ENCODE results near the gene CEACAM4. TPM values are rescaled to one million over a fixed set of nuclear protein-coding genes. Genes with fewer than 3 reads are reported as not detected.

Gene CEACAM4
- total RNA-seq, 1 experiment from 2014 or later, result not detected

GRCh38 chr19:41615207-41615606 lies 11.7 kb downstream of the CEACAM4 start:
- ChIA-PET POLR2A (no interaction called here), CTCF (no interaction called here), RAD21 (ENCODE audit: low non-redundant PET in 1 of 2, low total read pairs in 2 of 2, uncharacterized antibody in 2 of 2, unreplicated experiment in 2 of 2) (no interaction called here)
- Histone ChIP-seq H3K27ac (ENCODE audit: low read depth, low read length) (no peak overlapping the region), H3K27me3 (ENCODE audit: insufficient read depth, low read length) (peaks cover 37% of the 10 kb centered on the region), H3K9me2 (ENCODE audit: insufficient read depth) (no peaks in the 10 kb centered on the region), H3K4me2 (ENCODE audit: low read length) (no peak overlapping the region), H4K20me1 (ENCODE audit: insufficient read depth) (no peaks in the 10 kb centered on the region), H3K4me3 (replicated peaks in 1 of 2; ENCODE audit: low read depth in 1 of 2, low read length in 2 of 2) (no peak overlapping the region), H3K36me3 (ENCODE audit: control insufficient read depth in 1 of 2, insufficient read depth in 2 of 2, low read length in 2 of 2) (no peaks in the 10 kb centered on the region), H3K79me2 (ENCODE audit: insufficient read depth, low read length) (no peaks in the 10 kb centered on the region), H3K9ac (ENCODE audit: low read length) (no peak overlapping the region), H3K9me3 (ENCODE audit: control insufficient read depth in 1 of 2, insufficient read depth in 1 of 2, low read depth in 1 of 2, low read length in 2 of 2) (no peaks in the 10 kb centered on the region), H3K4me1 (ENCODE audit: control insufficient read depth in 1 of 2, insufficient read depth in 2 of 2, low read length in 2 of 2) (no peaks in the 10 kb centered on the region), H2AFZ (ENCODE audit: low read depth, low read length, poor library complexity, severe bottlenecking) (no peak overlapping the region)
- DNase-seq (ENCODE audit: low read depth, low spot score) (no peak), ATAC-seq (no peak)
- TF ChIP-seq CBX3 (IDR thresholded peaks at IDR 0.05; ENCODE audit: low read depth) (no peak), YY1 (IDR thresholded peaks at IDR 0.05; ENCODE audit: extremely low read depth, insufficient replicate concordance, low read depth, low read length) (no peak), REST (IDR thresholded peaks at IDR 0.05; ENCODE audit: low read depth) (no peak), SIN3A (IDR thresholded peaks at IDR 0.05; ENCODE audit: low read depth) (no peak)
- intact Hi-C loops (cut with micrococcal nuclease), result no loop called here
- BruUV-seq (replicated peaks), result no TSS peak

GRCh38 chr19:41612483-41612882 lies 14.4 kb downstream of the CEACAM4 start:
- Histone ChIP-seq H3K27ac (ENCODE audit: low read depth, low read length) (no peak overlapping the region), H3K4me3 (replicated peaks in 1 of 2; ENCODE audit: low read depth in 1 of 2, low read length in 2 of 2) (no peak overlapping the region), H3K9me2 (ENCODE audit: insufficient read depth) (no peaks in the 10 kb centered on the region), H3K4me2 (ENCODE audit: low read length) (no peak overlapping the region), H3K79me2 (ENCODE audit: insufficient read depth, low read length) (no peaks in the 10 kb centered on the region), H3K36me3 (ENCODE audit: control insufficient read depth in 1 of 2, insufficient read depth in 2 of 2, low read length in 2 of 2) (no peaks in the 10 kb centered on the region), H3K9ac (ENCODE audit: low read length) (no peak overlapping the region), H3K27me3 (ENCODE audit: insufficient read depth, low read length) (peaks cover 52% of the 10 kb centered on the region), H3K4me1 (ENCODE audit: control insufficient read depth in 1 of 2, insufficient read depth in 2 of 2, low read length in 2 of 2) (no peaks in the 10 kb centered on the region), H3K9me3 (ENCODE audit: control insufficient read depth in 1 of 2, insufficient read depth in 1 of 2, low read depth in 1 of 2, low read length in 2 of 2) (no peaks in the 10 kb centered on the region), H4K20me1 (ENCODE audit: insufficient read depth) (no peaks in the 10 kb centered on the region), H2AFZ (ENCODE audit: low read depth, low read length, poor library complexity, severe bottlenecking) (no peak overlapping the region)
- POLR2A ChIA-PET, result no interaction called here
- no peak for ATAC-seq
- DNase-seq (ENCODE audit: low read depth, low spot score), result no peak
- intact Hi-C loops (cut with micrococcal nuclease), result no loop called here
- BruUV-seq (replicated peaks), result no TSS peak
- RAD21 ChIA-PET (ENCODE audit: low non-redundant PET in 1 of 2, low total read pairs in 2 of 2, uncharacterized antibody in 2 of 2, unreplicated experiment in 2 of 2), result no interaction called here
- CTCF ChIA-PET, result no interaction called here
- no peak for TF ChIP-seq YY1 (IDR thresholded peaks at IDR 0.05; ENCODE audit: extremely low read depth, insufficient replicate concordance, low read depth, low read length)
- TF ChIP-seq CBX3 (IDR thresholded peaks at IDR 0.05; ENCODE audit: low read depth), result no peak
- no peak for TF ChIP-seq FOSL1 (IDR thresholded peaks at IDR 0.05; ENCODE audit: low read depth)
- TF ChIP-seq MAX (IDR thresholded peaks at IDR 0.05), result no peak
- TF ChIP-seq SRF (IDR thresholded peaks at IDR 0.05; ENCODE audit: low read depth), result no peak
- TF ChIP-seq SP1 (IDR thresholded peaks at IDR 0.05; ENCODE audit: low read depth), result no peak
- no peak for TF ChIP-seq REST (IDR thresholded peaks at IDR 0.05; ENCODE audit: low read depth)
- TF ChIP-seq JUND (IDR thresholded peaks at IDR 0.05), result no peak
- TF ChIP-seq ZBTB33 (IDR thresholded peaks at IDR 0.05; ENCODE audit: extremely low read depth, insufficient replicate concordance, low read length), result no peak
- TF ChIP-seq RAD21 (IDR thresholded peaks at IDR 0.05; ENCODE audit: low read depth), result no peak

All from HCT116 (cell line).